CD4-positive, alpha-beta T cell treated with Interleukin-6 for 4 hours (primary cell): ENCODE measurements around the gene ZMIZ1.

Source experiments
- DNase-seq: peaks from one replicate; pipeline ENCODE4 v3.0.0-alpha.2; 2020; ENCODE audit warnings: mixed read lengths

ZMIZ1 gene

DNA sequence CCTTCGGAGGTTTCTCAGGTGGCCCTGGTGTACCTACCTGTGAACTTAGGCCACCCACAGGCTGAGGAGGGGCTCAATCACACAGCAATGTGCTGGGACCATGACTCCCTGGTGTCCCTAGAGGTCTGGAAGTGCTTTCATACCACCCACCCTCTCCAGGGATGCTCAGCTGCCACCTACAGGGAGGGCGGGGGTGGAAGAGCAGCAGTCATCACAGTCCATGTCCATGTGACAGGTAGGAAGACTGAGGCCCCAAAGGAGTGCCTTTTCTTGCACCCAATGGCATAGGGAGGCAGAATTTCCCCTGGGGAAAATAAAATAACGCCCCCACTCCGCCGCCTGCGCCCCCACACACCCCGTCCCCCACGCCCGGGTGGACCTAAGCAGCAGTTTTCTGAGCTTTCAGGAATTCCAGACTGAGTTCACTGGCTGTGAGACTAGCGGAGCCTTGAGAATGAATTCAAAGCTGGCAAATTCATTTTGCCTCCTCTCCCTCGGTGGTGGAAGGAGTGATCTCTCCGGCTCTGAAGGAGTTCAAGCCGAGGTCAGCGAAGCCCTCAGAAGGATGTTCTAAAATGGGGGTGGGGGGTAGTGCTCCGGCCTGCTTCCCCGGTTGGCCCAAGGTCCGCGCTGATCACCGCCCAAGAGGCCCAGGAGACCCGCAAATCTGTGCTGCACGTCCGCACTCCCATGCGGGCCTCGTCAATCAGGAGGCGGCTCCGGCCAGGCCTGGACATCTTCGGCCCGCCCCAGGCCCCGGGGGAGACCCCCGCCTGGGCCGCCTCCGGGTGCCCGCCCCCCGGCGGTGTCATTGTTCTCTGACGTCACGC, 2.1 kb upstream of the ZMIZ1 start:
- DNase-seq, result peak; percentile 38

DNA sequence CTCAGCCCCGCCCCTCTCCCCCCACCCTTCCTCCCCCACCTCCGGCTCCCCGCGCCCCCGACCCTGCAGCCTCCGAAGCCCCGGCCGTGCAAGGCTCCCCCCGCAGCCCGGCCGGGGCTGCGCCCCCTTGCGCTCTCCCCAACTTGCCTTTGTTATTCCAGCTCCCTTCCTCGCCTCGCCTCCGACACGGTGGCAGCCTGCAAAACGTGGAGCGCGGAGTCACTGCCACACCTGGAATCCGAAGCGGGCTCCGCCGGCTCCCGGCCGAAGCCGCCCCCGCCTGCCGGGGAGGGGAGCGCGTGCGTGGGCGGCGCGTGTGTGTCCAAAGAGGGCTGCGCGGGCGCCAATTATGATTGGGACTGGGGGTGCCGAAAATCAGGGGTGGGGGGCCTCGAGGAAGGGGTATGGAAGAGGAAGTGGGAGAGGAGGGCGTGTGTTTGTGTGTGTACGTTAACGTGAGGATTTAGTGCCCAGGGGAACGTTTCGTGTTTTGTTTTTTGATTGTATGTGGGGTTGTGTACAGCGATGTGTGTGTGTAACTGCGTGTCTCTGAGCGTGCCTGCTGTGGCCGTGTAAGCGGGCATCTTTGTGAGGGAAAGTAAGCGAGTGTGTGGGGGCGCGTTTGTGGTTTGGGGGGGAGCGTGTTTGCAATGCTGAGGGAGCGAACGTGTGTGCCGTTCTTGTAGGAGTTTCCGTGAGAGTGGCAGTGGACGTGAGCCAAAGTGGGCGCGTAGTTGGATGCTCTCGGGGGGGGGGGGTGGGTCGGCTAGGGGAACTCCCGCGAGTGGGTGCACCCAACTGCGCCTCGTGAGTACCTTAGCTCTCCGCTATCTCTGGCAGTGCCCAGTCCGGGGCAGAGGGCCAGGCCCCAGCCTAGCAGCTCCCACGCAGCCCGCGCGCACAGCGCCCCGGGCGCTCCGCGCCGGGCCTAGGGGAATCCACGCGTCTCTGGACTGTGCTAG, 1.2 kb upstream of the ZMIZ1 start:
- DNase-seq, result peak; percentile 85

DNA sequence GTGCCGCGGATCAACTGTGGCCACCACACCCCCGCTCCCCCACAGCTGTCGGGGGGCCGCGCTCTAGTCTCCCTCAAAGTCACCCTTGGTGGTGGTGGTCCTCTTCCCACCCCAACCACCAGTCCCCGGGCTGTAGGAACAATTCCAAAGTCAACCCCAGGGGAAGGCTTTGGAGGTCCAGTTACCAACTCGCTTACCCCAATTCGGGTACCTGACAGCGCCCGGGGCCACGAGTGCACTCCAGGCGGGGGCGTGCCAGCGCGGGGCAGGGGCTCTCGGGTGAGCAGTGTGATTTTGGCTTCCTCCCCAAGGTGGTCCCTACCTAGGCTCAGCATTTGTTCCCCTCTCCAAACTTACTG, 584 bp upstream of the ZMIZ1 start:
- DNase-seq, result peak; percentile 52

DNA sequence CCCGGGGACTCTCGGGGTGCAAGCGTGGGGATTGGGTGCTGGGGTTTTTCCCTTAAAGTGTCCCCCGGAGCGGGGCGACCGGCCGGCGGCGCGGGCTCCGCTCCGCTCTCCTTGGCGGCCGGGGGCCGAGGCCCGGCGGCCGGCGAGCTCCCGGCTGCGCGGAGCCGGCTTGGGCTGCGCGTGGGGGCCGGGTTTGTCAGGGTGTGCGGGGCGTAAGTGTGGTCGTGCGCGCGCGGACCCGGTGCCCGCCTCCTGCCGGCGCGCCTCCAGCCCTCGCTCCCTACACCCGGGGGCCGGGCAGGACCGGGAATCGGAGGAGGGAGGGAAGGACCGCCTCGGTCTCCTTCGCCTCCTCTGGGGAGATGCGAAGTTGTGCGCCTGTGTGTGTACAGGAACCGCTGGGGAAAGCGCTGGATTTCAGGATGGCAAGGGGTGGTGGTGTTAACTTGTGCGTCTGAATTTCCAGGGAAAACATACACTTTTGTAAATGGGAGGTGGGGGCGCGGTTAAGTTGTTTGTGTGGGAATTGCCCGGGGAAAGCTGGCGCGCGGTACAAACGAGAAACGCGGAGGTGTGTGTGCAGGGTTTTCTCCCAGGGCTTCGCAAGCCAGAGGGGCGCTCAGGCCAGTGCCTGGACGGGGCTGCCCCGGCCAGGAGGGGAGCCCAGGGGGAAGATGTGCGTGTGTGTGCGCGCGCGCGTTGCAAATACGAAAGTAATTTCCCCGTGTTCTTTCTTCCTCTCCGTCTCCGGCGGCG, 737 bp downstream of the ZMIZ1 start:
- peak; percentile 67 for DNase-seq

DNA sequence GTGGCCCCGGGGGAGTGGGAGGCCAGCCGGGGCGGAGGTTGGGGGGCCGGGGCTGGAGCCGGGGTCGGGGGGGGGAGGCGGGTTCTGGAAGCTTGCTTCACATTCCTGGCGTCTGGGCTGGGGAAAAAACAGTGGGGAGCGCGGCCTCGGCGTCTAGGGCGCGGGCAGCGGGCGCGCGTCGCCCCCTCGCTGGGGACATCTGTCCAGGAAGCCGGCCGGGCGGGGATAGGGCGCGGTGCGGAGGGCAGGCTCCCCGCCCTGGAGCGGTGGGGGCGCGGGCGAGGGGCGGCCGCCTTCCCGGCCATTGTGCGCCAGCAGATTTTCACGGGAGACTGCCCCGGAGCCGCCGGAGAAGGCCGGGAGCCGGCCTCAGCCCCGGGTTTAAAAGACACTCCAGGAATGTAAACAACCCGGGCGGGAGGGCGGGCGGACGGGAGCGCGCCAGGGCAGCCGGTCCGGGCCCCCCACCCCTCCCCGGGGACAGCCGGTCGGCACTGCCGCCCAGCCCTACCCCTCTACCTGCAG, 1.4 kb downstream of the ZMIZ1 start:
- DNase-seq, result no peak

DNA sequence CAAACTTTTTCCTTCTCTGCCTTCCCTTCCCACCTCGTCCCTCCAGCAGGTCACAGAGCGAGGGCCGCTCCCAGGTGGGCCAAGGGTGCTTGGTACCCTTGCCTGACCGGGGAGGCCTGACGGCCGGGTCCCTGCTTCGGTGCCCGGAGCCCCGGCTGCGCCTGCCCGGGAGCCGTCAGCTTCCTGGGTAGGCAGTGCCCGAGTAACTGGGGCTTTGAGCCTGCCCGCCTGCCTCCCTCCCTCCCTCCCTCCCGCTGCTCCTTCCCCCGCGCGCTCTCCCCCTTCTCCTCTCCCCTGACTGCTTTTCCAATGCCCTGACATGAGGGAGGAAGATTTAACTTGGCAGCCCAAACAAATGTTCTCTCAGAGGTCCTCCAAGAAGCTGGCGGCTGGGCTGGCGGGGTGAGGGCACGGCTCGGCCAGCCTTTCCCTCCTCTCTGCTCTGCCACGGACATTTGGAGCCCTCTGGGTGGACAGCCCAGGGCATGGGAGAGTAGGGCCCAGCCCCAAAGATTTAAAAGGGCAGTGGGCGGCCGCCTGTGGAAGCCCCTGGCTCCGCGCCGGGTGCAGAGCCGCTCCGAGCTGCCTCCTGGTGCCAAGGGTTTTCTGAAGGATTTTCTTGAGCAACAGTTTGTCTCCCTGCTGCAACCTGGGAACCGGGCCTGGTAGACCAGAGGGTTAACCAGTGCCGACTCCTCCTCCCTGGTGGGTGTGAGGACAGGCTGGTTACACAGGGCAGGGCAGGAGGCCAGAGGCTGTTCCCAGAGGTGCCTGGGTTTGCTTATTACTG, 2.0 kb downstream of the ZMIZ1 start:
- DNase-seq, result peak; percentile 48

DNA sequence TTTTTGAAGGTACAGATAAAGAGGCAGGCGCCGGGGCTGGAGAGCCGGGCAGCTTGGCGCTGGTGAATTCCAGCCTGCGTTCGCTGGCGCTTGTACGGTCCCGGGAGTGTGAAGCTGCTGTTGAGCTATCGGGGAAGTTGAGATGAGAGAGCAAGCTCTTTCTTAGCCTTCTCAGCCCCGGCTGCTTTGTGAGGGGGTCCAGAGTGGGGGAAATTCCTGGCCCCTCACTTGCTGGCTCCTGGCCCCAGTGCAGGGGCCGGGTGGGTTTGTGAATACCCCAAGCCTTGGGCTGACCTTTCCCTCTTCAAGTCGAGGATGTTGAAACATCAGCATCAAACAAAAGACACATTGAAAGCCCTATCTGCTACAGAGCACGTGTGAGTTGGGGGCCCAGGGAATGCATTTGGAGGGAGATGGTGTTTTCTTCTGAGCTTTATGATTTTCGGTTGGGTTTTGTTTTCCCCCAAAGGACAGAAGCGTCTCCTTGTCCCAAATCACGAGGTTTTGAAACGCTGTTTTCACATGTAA, 2.7 kb downstream of the ZMIZ1 start:
- no peak for DNase-seq

DNA sequence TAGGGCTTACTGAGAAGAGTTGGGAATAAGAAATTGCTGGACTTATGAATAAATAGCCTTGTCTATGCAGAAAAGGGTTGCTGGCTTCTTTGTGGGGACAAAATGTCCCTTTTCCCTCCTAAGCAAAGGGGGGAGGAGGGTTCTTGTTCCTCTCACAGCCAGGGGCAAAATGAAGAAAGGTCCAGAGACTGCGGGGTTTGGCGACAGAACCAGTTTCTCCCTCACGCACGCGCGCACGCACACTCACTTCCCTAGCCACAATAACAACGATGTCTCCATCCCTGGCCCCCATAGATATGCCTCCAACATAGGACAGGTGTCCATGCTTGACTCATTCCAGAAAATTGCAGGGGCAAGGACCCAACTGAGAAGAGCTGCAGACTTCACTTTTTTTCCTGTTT, 3.3 kb downstream of the ZMIZ1 start:
- no peak for DNase-seq

DNA sequence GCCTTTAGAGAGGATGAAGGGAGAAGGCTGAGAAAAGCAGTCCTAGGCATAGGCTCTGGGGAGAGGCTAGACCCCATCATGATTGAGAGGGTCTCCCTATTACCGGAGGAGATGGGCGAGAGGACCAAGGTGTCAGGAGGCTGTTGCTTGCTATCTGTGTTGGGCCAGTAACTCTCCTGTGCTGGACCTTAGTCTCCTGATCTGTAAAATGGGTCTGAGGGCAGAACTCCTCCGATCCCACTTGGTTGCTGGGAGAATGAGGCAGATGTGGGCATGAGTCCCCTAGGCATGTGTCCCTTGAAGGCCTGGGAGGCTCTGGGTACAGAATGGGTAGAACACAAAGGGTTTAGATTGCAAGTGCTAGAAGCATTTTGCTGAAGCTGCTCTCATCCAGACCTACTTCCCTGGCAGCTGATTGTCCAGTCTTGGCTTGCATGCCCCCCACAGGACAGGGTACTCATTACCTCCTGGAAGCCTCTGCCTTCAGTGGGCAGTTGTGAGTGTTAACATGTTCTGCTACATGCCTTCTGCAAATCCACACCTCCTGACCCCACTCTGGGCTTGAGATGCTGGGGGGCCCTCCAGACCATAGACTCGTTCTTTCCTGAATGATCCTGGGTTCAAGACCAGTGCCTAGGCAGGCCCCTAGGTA, 4.4 kb downstream of the ZMIZ1 start:
- no peak for DNase-seq

DNA sequence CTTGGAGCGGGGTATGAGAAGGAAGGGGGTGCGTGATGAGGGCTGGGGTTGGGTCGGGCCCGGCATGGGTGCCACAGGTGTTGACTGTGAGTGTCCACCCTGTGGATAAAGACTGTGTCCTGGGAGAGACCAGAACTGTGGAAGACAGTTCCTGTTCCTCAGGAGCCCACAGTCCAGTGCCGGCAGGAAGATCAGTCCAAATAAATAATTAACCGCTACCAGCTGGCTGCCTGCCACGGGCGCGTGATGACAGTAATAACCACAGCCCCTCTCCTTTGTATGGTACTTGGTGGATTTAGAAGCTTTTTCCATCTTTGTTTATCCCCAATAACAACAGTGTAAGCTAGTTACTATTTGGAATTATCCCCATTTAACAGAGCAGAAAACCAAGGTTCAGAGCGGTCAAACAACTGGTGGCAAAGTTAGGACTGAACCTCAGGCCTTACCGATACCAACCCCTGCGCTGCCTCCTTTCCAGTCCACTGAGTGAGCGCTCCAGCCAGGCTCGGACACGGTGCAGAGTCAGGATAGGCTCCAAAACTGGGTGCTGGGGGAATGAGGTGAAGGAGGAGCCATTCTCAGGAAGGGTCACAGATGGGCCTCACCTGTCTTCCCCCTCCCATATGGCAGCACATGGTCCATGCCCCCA, 5.1 kb downstream of the ZMIZ1 start:
- DNase-seq, result no peak

DNA sequence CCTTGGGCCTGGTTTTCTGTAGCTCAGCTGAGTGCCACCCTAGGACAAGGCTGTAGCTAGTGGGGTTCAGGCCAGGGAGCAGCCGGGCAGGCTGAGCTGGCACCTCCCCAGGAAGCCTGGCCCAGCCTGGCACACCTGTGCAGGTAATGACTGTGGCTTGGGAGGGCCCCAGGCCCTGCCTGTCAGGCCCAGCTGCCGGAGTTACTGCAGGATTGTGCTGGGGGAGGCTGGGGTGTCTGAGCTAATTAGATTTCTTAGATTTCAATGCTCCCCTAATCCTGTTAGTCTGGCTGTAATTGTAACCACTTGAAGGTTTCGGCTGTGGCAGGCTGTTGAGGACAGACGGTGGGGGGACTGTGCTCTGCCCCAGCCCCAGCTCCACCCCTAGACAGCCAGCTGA, 6.0 kb downstream of the ZMIZ1 start:
- no peak for DNase-seq

DNA sequence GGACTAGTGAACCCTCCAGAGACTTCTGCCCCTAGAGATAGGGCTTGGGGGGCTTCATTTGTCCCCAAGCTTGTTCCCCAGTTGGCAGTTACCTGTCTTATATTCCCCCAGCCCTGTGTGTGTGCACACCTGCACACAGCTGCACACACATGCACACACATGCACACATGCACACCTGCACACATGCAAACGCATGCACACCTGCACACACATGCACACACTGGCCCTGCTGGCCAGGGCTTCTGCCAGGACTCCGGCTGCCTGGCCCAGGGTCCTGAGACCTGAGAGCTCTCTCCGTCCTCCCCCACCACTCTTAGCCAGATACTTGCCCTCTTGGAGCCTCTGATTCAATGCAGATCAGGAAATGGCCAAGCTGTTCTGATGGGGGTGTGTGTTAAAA, 6.7 kb downstream of the ZMIZ1 start:
- no peak for DNase-seq

DNA sequence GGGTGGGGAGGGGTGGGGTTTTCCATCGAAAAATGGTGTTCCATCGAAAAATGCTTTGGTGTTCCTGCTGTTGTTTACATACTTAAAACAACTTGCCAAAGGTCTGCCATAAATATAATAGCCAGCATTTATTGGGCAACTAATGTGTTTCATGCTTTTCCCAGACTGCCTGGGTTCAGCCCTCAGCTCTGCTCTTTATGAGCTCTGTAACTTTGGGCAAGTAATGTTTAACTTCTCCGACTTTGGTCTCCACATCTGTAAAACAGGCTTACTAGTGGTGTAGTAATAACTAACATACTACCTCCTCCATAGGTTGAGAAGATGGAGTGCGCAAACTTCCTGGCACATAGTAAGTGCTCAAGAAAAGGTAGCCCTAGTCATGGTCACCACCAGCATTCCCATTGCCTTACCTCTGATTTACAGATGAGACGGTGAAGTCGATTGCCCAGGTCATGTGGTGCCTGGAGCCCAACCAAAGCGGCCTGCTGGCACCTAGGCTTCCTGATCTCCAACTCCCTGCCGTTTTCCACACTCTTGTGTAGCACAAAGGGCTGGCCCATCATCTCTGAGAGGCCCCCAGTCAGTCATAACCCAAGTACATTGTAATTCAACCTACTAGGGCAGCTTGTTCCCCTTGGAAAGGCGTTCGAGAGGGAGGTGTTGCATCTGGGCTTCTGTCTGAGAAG, 8.9 kb downstream of the ZMIZ1 start:
- DNase-seq, result no peak

DNA sequence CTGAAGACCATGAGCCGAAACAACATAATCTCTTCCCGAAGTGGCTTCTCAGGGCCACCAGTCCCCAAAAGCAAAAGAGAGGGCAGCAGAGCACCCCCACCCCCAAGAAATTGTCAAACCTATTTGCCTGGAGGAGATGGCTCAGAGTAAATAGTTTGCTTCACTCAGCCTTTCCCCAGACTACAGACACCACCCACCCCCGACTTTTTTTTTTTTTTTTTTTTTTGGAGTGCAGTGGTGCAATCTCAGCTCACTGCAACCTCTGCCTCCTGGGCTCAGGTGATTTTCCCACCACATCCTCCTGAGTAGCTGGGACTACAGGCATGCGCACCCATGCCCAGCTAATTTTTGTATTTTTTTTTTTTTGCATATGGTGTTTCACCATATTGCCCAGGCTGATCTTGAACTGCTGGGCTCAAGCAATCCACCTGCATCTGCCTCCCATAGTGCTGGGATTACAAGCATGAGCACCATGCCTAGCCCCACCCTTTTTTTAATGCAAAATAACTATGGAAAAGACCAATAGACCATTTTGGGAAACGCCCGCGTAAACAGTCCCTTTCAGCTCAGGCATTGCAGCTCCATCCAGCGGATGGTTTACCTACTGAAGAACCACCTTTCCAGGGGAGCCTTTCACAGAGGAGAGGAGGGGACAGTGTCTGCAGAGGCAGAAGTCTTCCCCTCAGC, 9.7 kb downstream of the ZMIZ1 start:
- no peak for DNase-seq

DNA sequence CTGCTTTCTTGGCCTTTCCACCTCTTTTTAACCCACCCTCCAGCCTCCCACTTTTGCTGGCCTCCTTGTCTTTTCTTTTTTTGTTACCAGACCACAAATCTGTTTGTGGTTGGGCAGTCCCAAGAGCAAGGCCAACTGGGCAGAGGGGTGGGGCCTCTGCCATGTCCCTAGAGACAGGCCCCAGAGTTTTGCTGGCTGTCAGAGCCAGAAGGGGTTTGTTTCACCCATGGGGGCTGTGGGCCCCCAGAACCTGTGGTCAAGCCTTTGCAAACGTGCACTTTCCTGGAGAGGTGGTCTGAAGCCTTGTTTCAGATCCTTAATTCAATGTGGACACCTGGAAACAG, 10.3 kb downstream of the ZMIZ1 start:
- no peak for DNase-seq

DNA sequence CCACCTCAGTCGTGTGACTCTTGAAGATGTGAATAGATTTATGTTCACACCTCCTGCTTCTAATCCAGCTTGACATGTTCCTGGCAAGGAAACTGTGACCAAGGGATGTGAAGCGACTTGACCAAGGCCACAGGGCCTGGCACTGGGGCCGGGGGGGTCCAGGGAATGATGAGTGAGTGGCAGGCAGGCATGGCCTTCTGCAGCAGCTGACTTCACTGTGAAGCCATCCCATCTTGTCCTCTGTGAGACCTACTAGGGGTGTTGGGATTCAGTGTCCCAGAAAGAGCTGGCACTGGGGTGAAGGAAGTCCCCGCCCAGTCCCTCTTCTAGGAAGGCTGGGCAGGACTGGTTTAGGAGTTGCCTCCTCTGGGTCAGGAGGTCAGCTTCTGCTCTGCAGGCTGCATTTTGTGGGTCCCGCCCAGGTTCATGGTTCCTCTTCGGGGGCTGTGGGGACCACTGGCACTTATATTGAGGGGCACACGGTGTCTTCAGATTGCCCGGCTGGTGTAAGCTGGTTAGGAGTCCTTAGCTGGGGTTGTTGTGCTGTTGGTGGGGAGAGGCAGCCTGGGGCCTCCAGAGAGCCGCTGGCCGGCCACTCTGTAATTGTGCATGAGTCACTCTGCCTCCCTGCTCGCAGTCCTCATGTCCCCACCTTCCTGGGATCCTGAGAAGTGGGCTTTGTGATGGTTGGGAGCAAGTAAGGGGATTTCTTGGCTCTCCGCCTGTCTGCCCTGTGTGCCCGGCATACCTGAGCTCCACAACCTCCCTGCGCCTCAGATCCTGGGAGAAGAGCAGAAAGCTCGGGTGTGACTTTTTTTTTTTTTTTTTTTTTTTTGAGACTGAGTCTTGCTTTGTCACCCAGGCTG, 11.0 kb downstream of the ZMIZ1 start:
- no peak for DNase-seq

DNA sequence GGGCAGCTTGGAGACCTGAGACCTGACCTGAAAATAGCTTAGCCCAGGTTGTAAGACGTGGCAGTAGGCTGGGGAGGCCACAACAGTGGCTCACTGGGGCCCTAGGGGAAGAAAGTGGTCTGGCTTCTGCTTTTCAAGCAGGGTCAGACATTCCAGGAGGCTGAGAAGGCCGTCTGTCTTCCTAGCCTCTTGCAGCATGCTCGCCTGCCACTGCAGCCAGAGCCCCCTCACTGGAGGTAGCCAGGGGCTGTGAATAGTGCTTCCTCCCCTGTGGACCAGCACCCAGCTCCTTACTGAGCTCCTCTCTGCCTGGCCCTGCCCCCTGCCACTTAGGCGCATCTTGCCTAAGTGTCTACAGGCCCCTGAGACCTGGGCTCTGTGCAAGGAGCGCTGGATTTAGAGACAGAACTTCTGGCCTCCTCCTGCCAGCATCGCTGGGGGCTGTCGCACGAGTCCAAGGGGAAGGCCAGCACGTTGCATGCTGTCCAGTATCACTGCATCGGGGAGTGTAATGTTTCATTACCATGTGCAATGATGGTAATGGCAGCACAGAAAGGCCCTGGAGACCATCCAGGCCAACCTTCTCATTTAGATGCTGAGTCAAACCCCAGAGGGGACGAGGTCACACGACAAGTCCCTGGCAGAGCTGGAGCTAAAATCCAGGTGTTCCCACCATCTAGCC, 12.7 kb downstream of the ZMIZ1 start:
- no peak for DNase-seq

DNA sequence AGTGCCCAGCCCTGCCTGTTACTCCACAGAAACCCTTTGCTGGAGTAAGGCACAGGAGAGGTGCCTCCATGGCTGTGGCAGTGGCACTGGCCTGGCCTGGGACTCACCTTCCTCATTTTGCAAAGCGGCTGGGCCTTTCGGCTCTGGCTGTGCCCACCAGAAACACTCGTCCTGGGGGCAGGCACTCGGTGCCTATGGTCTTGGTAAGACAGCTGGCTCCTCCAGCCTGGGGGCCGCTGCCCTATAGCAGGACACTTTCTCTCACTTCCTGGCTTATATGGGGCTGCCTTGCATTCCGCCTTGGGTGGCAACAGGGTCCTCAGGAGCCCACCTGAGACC, 13.2 kb downstream of the ZMIZ1 start:
- DNase-seq, result no peak
